Activated T-cell treated with anti-CD3 and anti-CD28 coated beads, Interleukin-2, amount 50 U/mL, for 4 hours (primary cell): ENCODE data around the gene BSDC1. TPM values are rescaled to one million over a fixed set of nuclear protein-coding genes. Genes with fewer than 3 reads are reported as not detected.
"Not testable (repeated sequence)": the region's sequence is repeated elsewhere in the genome, so short reads cannot be mapped to it uniquely, and the experiment has no call there.

Experiments
- ATAC-seq, 2 donors: fragments of 200-7000 bp; cut with Tn5 transposase; one replicate each; pipeline ENCODE4 v1.10.0; 2021
- DNase-seq: peaks from one replicate; pipeline ENCODE4 v3.0.0-alpha.2; 2020
- H3K27me3 Mint-ChIP-seq: one replicate; pipeline ENCODE4 v1.8.0; 2021; ENCODE audit warnings: low read depth, mixed read lengths
- H3K36me3 Mint-ChIP-seq: one replicate; pipeline ENCODE4 v1.8.0; 2022; ENCODE audit warnings: mixed read lengths; ENCODE audit not compliant: insufficient read depth
- H3K4me1 Mint-ChIP-seq: one replicate; pipeline ENCODE4 v1.8.0; 2021; ENCODE audit warnings: low read depth, mixed read lengths
- H3K4me3 Mint-ChIP-seq: one replicate; pipeline ENCODE4 v1.8.0; 2021; ENCODE audit warnings: mild to moderate bottlenecking, moderate library complexity, mixed read lengths
- H3K9me3 Mint-ChIP-seq: one replicate; pipeline ENCODE4 v1.8.0; 2021; ENCODE audit warnings: mixed read lengths
- total RNA-seq, 3 donors: library from RNA; stranded (reverse); gene quantifications; one replicate each; pipeline ENCODE4 v1.2.1, GENCODE V29; 2021

The BSDC1 gene
- total RNA-seq, 3 donors from 2014 or later: 42.2 to 56.8 (median 46.6) TPM

- H3K27me3 Mint-ChIP-seq: no peaks in the 10 kb centered on the region
- ATAC-seq (peak in 1 of 2 donors; percentile 41), DNase-seq (no peak)
- no peaks in the 10 kb centered on the region for H3K4me1 Mint-ChIP-seq
- H3K36me3 Mint-ChIP-seq: no peaks in the 10 kb centered on the region
- no peaks in the 10 kb centered on the region for H3K9me3 Mint-ChIP-seq
- H3K4me3 Mint-ChIP-seq: no peak overlapping the region
Observed at GRCh38 chr1:32405672-32406467, 11.6 kb upstream of the BSDC1 start.

GRCh38 chr1:32404946-32405345, 10.7 kb upstream of the BSDC1 start:
- no peak overlapping the region for H3K4me3 Mint-ChIP-seq
- ATAC-seq: no peak
- no peaks in the 10 kb centered on the region for H3K4me1 Mint-ChIP-seq
- H3K36me3 Mint-ChIP-seq: no peaks in the 10 kb centered on the region
- DNase-seq: no peak
- no peaks in the 10 kb centered on the region for H3K9me3 Mint-ChIP-seq
- H3K27me3 Mint-ChIP-seq: no peaks in the 10 kb centered on the region

GRCh38 chr1:32400876-32401631, 6.8 kb upstream of the BSDC1 start:
- H3K36me3 Mint-ChIP-seq: no peaks in the 10 kb centered on the region
- H3K27me3 Mint-ChIP-seq: no peaks in the 10 kb centered on the region
- H3K9me3 Mint-ChIP-seq: no peaks in the 10 kb centered on the region
- no peaks in the 10 kb centered on the region for H3K4me1 Mint-ChIP-seq
- ATAC-seq (peak; percentile 77 to 88), DNase-seq (peak; percentile 34)
- peak overlapping the region; percentile 11 for H3K4me3 Mint-ChIP-seq

- Mint-ChIP-seq H3K9me3 (no peaks in the 10 kb centered on the region), H3K4me3 (no peak overlapping the region), H3K27me3 (no peaks in the 10 kb centered on the region), H3K4me1 (peaks cover 4% of the 10 kb centered on the region), H3K36me3 (no peaks in the 10 kb centered on the region)
- ATAC-seq: no peak
- DNase-seq: no peak
Observed at GRCh38 chr1:32399843-32400242, 5.6 kb upstream of the BSDC1 start.

- Mint-ChIP-seq H3K4me1 (peaks cover 14% of the 10 kb centered on the region), H3K27me3 (no peaks in the 10 kb centered on the region), H3K9me3 (no peaks in the 10 kb centered on the region), H3K4me3 (no peak overlapping the region), H3K36me3 (peaks cover 3% of the 10 kb centered on the region)
- DNase-seq (no peak), ATAC-seq (no peak)
Observed at GRCh38 chr1:32398401-32398800, 4.2 kb upstream of the BSDC1 start.

GRCh38 chr1:32396524-32396923, 2.3 kb upstream of the BSDC1 start:
- not testable (repeated sequence) for H3K4me3 Mint-ChIP-seq, H3K27me3 Mint-ChIP-seq, DNase-seq, H3K9me3 Mint-ChIP-seq, ATAC-seq, H3K36me3 Mint-ChIP-seq
- H3K4me1 Mint-ChIP-seq: peaks cover 27% of the 10 kb centered on the region

- Mint-ChIP-seq H3K4me1 (peaks cover 27% of the 10 kb centered on the region), H3K9me3 (no peaks in the 10 kb centered on the region), H3K27me3 (no peaks in the 10 kb centered on the region), H3K4me3 (peak overlapping the region; percentile 98), H3K36me3 (peaks cover 9% of the 10 kb centered on the region)
- ATAC-seq (no peak), DNase-seq (no peak)
Observed at GRCh38 chr1:32394890-32395432, 720 bp upstream of the BSDC1 start.

GRCh38 chr1:32393832-32394140, 455 bp downstream of the BSDC1 start:
- H3K36me3 Mint-ChIP-seq: peaks cover 9% of the 10 kb centered on the region
- H3K4me1 Mint-ChIP-seq: peaks cover 27% of the 10 kb centered on the region
- H3K9me3 Mint-ChIP-seq: no peaks in the 10 kb centered on the region
- peak overlapping the region; percentile 98 for H3K4me3 Mint-ChIP-seq
- no peaks in the 10 kb centered on the region for H3K27me3 Mint-ChIP-seq
- no peak for DNase-seq
- ATAC-seq: peak; percentile 43

- no peak for ATAC-seq
- H3K36me3 Mint-ChIP-seq: peaks cover 9% of the 10 kb centered on the region
- H3K4me1 Mint-ChIP-seq: peaks cover 27% of the 10 kb centered on the region
- H3K9me3 Mint-ChIP-seq: no peaks in the 10 kb centered on the region
- DNase-seq: no peak
- H3K4me3 Mint-ChIP-seq: peak overlapping the region; percentile 98
- H3K27me3 Mint-ChIP-seq: no peaks in the 10 kb centered on the region
Observed at GRCh38 chr1:32393136-32393535, 1.1 kb downstream of the BSDC1 start.

- Mint-ChIP-seq H3K9me3 (no peaks in the 10 kb centered on the region), H3K27me3 (no peaks in the 10 kb centered on the region), H3K4me1 (peaks cover 31% of the 10 kb centered on the region), H3K36me3 (peaks cover 9% of the 10 kb centered on the region), H3K4me3 (peak overlapping the region; percentile 98)
- DNase-seq (no peak), ATAC-seq (no peak)
Observed at GRCh38 chr1:32392325-32392724, 1.9 kb downstream of the BSDC1 start.

- ATAC-seq: no peak
- no peak overlapping the region for H3K4me3 Mint-ChIP-seq
- peaks cover 38% of the 10 kb centered on the region for H3K4me1 Mint-ChIP-seq
- DNase-seq: no peak
- no peaks in the 10 kb centered on the region for H3K27me3 Mint-ChIP-seq
- no peaks in the 10 kb centered on the region for H3K9me3 Mint-ChIP-seq
- peaks cover 17% of the 10 kb centered on the region for H3K36me3 Mint-ChIP-seq
Observed at GRCh38 chr1:32390904-32391870, 3.1 kb downstream of the BSDC1 start.

GRCh38 chr1:32388641-32389040, 5.6 kb downstream of the BSDC1 start:
- peaks cover 25% of the 10 kb centered on the region for H3K36me3 Mint-ChIP-seq
- H3K4me1 Mint-ChIP-seq: peaks cover 26% of the 10 kb centered on the region
- ATAC-seq (no peak), DNase-seq (no peak)
- no peaks in the 10 kb centered on the region for H3K27me3 Mint-ChIP-seq
- H3K4me3 Mint-ChIP-seq: no peak overlapping the region
- no peaks in the 10 kb centered on the region for H3K9me3 Mint-ChIP-seq

- Mint-ChIP-seq H3K36me3 (peaks cover 20% of the 10 kb centered on the region), H3K9me3 (no peaks in the 10 kb centered on the region), H3K4me1 (peaks cover 11% of the 10 kb centered on the region), H3K4me3 (no peak overlapping the region), H3K27me3 (no peaks in the 10 kb centered on the region)
- DNase-seq (no peak), ATAC-seq (no peak)
Observed at GRCh38 chr1:32386676-32387392, 7.4 kb downstream of the BSDC1 start.
